Activated T-helper 9 cell treated with anti-CD3 and anti-CD28 coated beads, Interleukin-2, amount 50 U/mL, for 16 hours (primary cell): ENCODE results near the gene SWI5.
A peak's percentile ranks its signal among the peaks of the same experiment; 100 is the strongest.

Experiments
- DNase-seq: peaks from one replicate; pipeline ENCODE4 v3.0.0-alpha.2; 2020; ENCODE audit warnings: low read depth

Gene SWI5

GRCh38 chr9:128252317-128253139 is 23.5 kb upstream of the SWI5 start:
- no peak for DNase-seq

GRCh38 chr9:128253140-128253990 is 22.7 kb upstream of the SWI5 start:
- DNase-seq, result no peak

GRCh38 chr9:128253991-128254346 is 22.1 kb upstream of the SWI5 start:
- DNase-seq, result no peak

- DNase-seq, result no peak
Measured at GRCh38 chr9:128254362-128254761, 21.7 kb upstream of the SWI5 start.

GRCh38 chr9:128254855-128255759 is 21.0 kb upstream of the SWI5 start:
- peak; percentile 38 for DNase-seq

GRCh38 chr9:128257086-128257825 is 18.8 kb upstream of the SWI5 start:
- DNase-seq, result no peak

GRCh38 chr9:128257907-128258306 is 18.2 kb upstream of the SWI5 start:
- no peak for DNase-seq

GRCh38 chr9:128258326-128258725 is 17.8 kb upstream of the SWI5 start:
- DNase-seq, result no peak

GRCh38 chr9:128259156-128259555 is 16.9 kb upstream of the SWI5 start:
- DNase-seq, result no peak

- no peak for DNase-seq
Measured at GRCh38 chr9:128260340-128260739, 15.7 kb upstream of the SWI5 start.

- no peak for DNase-seq
Measured at GRCh38 chr9:128262687-128263086, 13.4 kb upstream of the SWI5 start.

- DNase-seq, result no peak
Measured at GRCh38 chr9:128265348-128265847, 10.7 kb upstream of the SWI5 start.

- DNase-seq, result no peak
Measured at GRCh38 chr9:128266868-128267590, 9.0 kb upstream of the SWI5 start.

GRCh38 chr9:128271112-128271511 is 5.0 kb upstream of the SWI5 start:
- no peak for DNase-seq

GRCh38 chr9:128271512-128271911 is 4.6 kb upstream of the SWI5 start:
- DNase-seq, result no peak

- DNase-seq, result no peak
Measured at GRCh38 chr9:128274245-128274644, 1.8 kb upstream of the SWI5 start.

GRCh38 chr9:128275198-128276007 is 673 bp upstream of the SWI5 start, which contains the start of gene GOLGA2:
GOLGA2 (minus strand) TSS chr9:128276007; CDS start chr9:128275976, 31 bp downstream.
- DNase-seq, result no peak

- no peak for DNase-seq
Measured at GRCh38 chr9:128276574-128277270, 646 bp downstream of the SWI5 start.
